HepG2 (cell line): ENCODE data around the gene GPATCH2. TPM values are rescaled to one million over a fixed set of nuclear protein-coding genes. Genes with fewer than 3 reads are reported as not detected.

ENCODE experiments used
- ATAC-seq: fragments of 200-7000 bp; cut with Tn5 transposase; 3 replicates; pipeline ENCODE4 v1.9.1; 2020; ENCODE audit warnings: mild to moderate bottlenecking, moderate library complexity
- BruUV-seq: library from RNA; stranded (reverse); fragments of 400-500 nt; replicated peaks from 2 replicates; lab custom pipeline; 2021; lab: Mats Ljungman, UMichigan
- CTCF ChIA-PET: fragments of 300-600 bp; formaldehyde crosslinking; extraction: SDS; loops from one replicate; lab custom pipeline; 2021; ENCODE audit warnings: low total read pairs, inconsistent platforms, low intra/inter-chr PET ratio; lab: Yijun Ruan, JAX
- POLR2A ChIA-PET: fragments of 350-600 bp; sonication (Branson Sonifier 250); formaldehyde crosslinking; loops from one replicate; lab custom pipeline; 2020; ENCODE audit warnings: antibody characterized with exemption, inconsistent platforms; lab: Yijun Ruan, JAX
- DNase-seq: peaks from one replicate; pipeline ENCODE4 v3.0.0-alpha.2; 2015; ENCODE audit warnings: low spot score
- FAIRE-seq: peaks from 3 replicates; lab custom pipeline; 2011; peaks lifted over from hg19 to GRCh38; lab: Jason Lieb, UNC
- H2AFZ ChIP-seq: one replicate; pipeline ENCODE4 v1.6.1; 2011; ENCODE audit warnings: low read length, inconsistent platforms
- H3K27ac ChIP-seq: fragments of 300-600 bp; 3 replicates; pipeline ENCODE4 v1.8.0; 2011; ENCODE audit warnings: mixed run types, mild to moderate bottlenecking, mixed read lengths, low read length, inconsistent platforms; ENCODE audit not compliant: insufficient read depth; ENCODE audit errors: extremely low read length
- H3K27me3 ChIP-seq, 2 experiments: fragments of 200-600 bp in 1 of 2; 2 replicates in 1 of 2; 3 replicates in 1 of 2; pipeline versions ENCODE4 v1.6.0 to v1.8.0; 2011; ENCODE audit warnings: low read length in 2 of 2, mild to moderate bottlenecking in 2 of 2, moderate library complexity in 2 of 2, inconsistent platforms in 1 of 2; ENCODE audit not compliant: insufficient read depth in 2 of 2, control insufficient read depth in 1 of 2
- H3K36me3 ChIP-seq, 2 experiments: fragments of 200-600 bp in 1 of 2; replicated peaks in 1 of 2; 2 replicates in 1 of 2; 3 replicates in 1 of 2; pipeline versions ENCODE4 v1.5.1 to v1.8.0; 2011; ENCODE audit warnings: low read length in 2 of 2, inconsistent platforms in 1 of 2; ENCODE audit not compliant: insufficient read depth in 2 of 2, control insufficient read depth in 1 of 2
- H3K4me1 ChIP-seq: 2 replicates; pipeline ENCODE4 v1.5.1; 2012; ENCODE audit warnings: low read length, inconsistent platforms; ENCODE audit not compliant: insufficient read depth
- H3K4me2 ChIP-seq: 2 replicates; pipeline ENCODE4 v1.6.0; 2011; ENCODE audit warnings: low read depth, low read length, inconsistent platforms
- H3K4me3 ChIP-seq, 3 experiments: fragments of 200-600 bp in 1 of 3; sonication (generic), shearing (Covaris generic) in 1 of 3; replicated peaks in 1 of 3; 2 replicates each; pipeline ENCODE4 v1.5.1; 2011 to 2016; ENCODE audit warnings: low read length in 3 of 3, inconsistent platforms in 2 of 3, low read depth in 2 of 3, mild to moderate bottlenecking in 2 of 3, control low read depth in 1 of 3, mixed read lengths in 1 of 3; ENCODE audit not compliant: insufficient read depth in 1 of 3
- H3K79me2 ChIP-seq: one replicate; pipeline ENCODE4 v1.6.1; 2011; ENCODE audit warnings: low read length, inconsistent platforms; ENCODE audit not compliant: insufficient read depth
- H3K9ac ChIP-seq: 2 replicates; pipeline ENCODE4 v1.6.0; 2011; ENCODE audit warnings: mild to moderate bottlenecking, low read depth, low read length, inconsistent platforms; ENCODE audit not compliant: insufficient read depth
- H3K9me3 ChIP-seq: 2 replicates; pipeline ENCODE4 v1.5.1; 2012; ENCODE audit warnings: mild to moderate bottlenecking, low read length
- H4K20me1 ChIP-seq: 2 replicates; pipeline ENCODE4 v1.6.0; 2011; ENCODE audit warnings: inconsistent platforms, mild to moderate bottlenecking, low read length, moderate library complexity; ENCODE audit not compliant: insufficient read depth
- HOXD1 ChIP-seq: sonication (generic); formaldehyde crosslinking; IDR thresholded peaks from 2 replicates; pipeline ENCODE4 v1.5.0; 2020; ENCODE audit warnings: missing genetic modification reagents
- NBN ChIP-seq: fragments of 450-650 bp; conservative IDR thresholded peaks from 2 replicates; pipeline ENCODE4 v1.6.1; 2017
- PLRG1 ChIP-seq: fragments of 450-650 bp; conservative IDR thresholded peaks from 2 replicates; pipeline ENCODE4 v1.6.1; 2016
- RBAK ChIP-seq: sonication (generic); formaldehyde crosslinking; IDR thresholded peaks from 2 replicates; pipeline ENCODE4 v1.5.1; 2020; ENCODE audit warnings: mild to moderate bottlenecking, missing genetic modification reagents
- TMF1 ChIP-seq: sonication (generic); formaldehyde crosslinking; IDR thresholded peaks from 2 replicates; pipeline ENCODE4 v1.8.1; 2022; ENCODE audit warnings: low read depth, missing genetic modification reagents
- ZFY ChIP-seq: sonication (generic); formaldehyde crosslinking; IDR thresholded peaks from 2 replicates; pipeline ENCODE4 v1.4.0; 2020; ENCODE audit warnings: missing genetic modification reagents
- ZNF136 ChIP-seq: sonication (generic); formaldehyde crosslinking; IDR thresholded peaks from 2 replicates; pipeline ENCODE4 v1.8.1; 2022; ENCODE audit warnings: low read depth, mild to moderate bottlenecking, moderate library complexity, missing genetic modification reagents
- ZNF3 ChIP-seq: IDR thresholded peaks from 2 replicates; pipeline ENCODE4 v1.7.0; 2017; ENCODE audit warnings: inconsistent platforms
- ZNF530 ChIP-seq: sonication (generic); formaldehyde crosslinking; IDR thresholded peaks from 2 replicates; pipeline ENCODE4 v1.5.0; 2020; ENCODE audit warnings: low read depth, mild to moderate bottlenecking, missing genetic modification reagents
- ZNF589 ChIP-seq: sonication (generic); formaldehyde crosslinking; conservative IDR thresholded peaks from 2 replicates; pipeline ENCODE4 v1.8.0; 2022; ENCODE audit warnings: mild to moderate bottlenecking, moderate library complexity, missing genetic modification reagents
- WGBS: methylation state at CpG from one replicate; pipeline ENCODE4 v1.1.6; 2017; ENCODE audit warnings: low lambda C conversion rate; 5-methylcytosine and 5-hydroxymethylcytosine counted together
- in situ Hi-C: cut with HindIII; loops from 2 replicates; pipeline ENCODE4 v1.10.0; 2017; ENCODE audit warnings: low pct_unique_long_range_greater_than_20kb; ENCODE audit not compliant: extremely low pct_ligation_motif_present
- intact Hi-C: fragments of 100-400 bp; cut with micrococcal nuclease; formaldehyde crosslinking; loops from one replicate; pipeline ENCODE4 v1.10.0; 2022; ENCODE audit not compliant: unreplicated experiment
- polyA plus RNA-seq, 8 experiments: library from polyadenylated mRNA; depleted of rRNA in 3 of 8; stranded (reverse) in 7 of 8; unstranded in 1 of 8; fragments of >200 nt; fragmentation: Illumina TruSeq in 4 of 8; extraction: Trizol in 4 of 8; gene quantifications; 2 replicates each; pipeline versions ENCODE4 v1.2.1 to v1.2.3, GENCODE V29; 2011 to 2016; ENCODE audit warnings: low read depth in 4 of 8, missing spikeins in 1 of 8, mixed read lengths in 1 of 8; ENCODE audit not compliant: insufficient read depth in 1 of 8
- total RNA-seq, 5 experiments: library from RNA; depleted of rRNA; stranded (reverse); fragments of >200 nt; fragmentation: Illumina TruSeq; extraction: Trizol; gene quantifications; 2 replicates each; pipeline ENCODE4 v1.2.3, GENCODE V29; 2016; ENCODE audit warnings: low read depth in 1 of 5
- TF ChIP-seq, protein P1 (sequence below): sonication (generic); formaldehyde crosslinking; IDR thresholded peaks from 2 replicates; pipeline ENCODE4 v1.9.0; 2021; ENCODE audit warnings: missing genetic modification reagents, mild to moderate bottlenecking, borderline replicate concordance
- TF ChIP-seq, protein P2 (sequence below): sonication (generic); formaldehyde crosslinking; IDR thresholded peaks from 2 replicates; pipeline ENCODE4 v1.4.0; 2020; ENCODE audit warnings: missing genetic modification reagents, borderline replicate concordance
- TF ChIP-seq, protein P3 (sequence below): sonication (generic); formaldehyde crosslinking; IDR thresholded peaks from 2 replicates; pipeline ENCODE4 v1.4.0; 2020; ENCODE audit warnings: missing genetic modification reagents

Gene GPATCH2
- total and polyA plus RNA-seq, 2 of the 13 experiments (the other 11 are each of a cell fraction or from before 2014, with no cell fraction given) = 3.5 to 15.7 TPM

GRCh38 chr1:217456261-217456660, 174.6 kb downstream of the GPATCH2 start:
- WGBS = 70% methylated on average over 2 of the region's 2 CpGs
- intact Hi-C loops (no loop called here), in situ Hi-C loops (no loop called here)
- Histone ChIP-seq H3K79me2 (no peaks in the 10 kb centered on the region), H4K20me1 (no peaks in the 10 kb centered on the region), H3K27ac (no peak overlapping the region), H2AFZ (no peak overlapping the region), H3K36me3 (no peaks in the 10 kb centered on the region), H3K9me3 (no peaks in the 10 kb centered on the region), H3K4me2 (no peak overlapping the region), H3K9ac (no peak overlapping the region), H3K27me3 (no peaks in the 10 kb centered on the region), H3K4me3 (no peak overlapping the region), H3K4me1 (no peaks in the 10 kb centered on the region)
- DNase-seq (no peak), ATAC-seq (no peak), FAIRE-seq (no peak)
- no TSS peak for BruUV-seq
- TF ChIP-seq ZNF530 = no peak
- TF ChIP-seq ZFY (CRISPR knock-in tag) = no peak
- no peak for TF ChIP-seq RBAK (CRISPR knock-in tag)
- no peak for TF ChIP-seq PLRG1
- no peak for TF ChIP-seq HOXD1 (CRISPR knock-in tag)
- TF ChIP-seq, protein P1, sequence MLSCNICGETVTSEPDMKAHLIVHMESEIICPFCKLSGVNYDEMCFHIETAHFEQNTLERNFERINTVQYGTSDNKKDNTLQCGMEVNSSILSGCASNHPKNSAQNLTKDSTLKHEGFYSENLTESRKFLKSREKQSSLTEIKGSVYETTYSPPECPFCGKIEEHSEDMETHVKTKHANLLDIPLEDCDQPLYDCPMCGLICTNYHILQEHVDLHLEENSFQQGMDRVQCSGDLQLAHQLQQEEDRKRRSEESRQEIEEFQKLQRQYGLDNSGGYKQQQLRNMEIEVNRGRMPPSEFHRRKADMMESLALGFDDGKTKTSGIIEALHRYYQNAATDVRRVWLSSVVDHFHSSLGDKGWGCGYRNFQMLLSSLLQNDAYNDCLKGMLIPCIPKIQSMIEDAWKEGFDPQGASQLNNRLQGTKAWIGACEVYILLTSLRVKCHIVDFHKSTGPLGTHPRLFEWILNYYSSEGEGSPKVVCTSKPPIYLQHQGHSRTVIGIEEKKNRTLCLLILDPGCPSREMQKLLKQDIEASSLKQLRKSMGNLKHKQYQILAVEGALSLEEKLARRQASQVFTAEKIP (CRISPR knock-in tag) = no peak
- TF ChIP-seq, protein P2, sequence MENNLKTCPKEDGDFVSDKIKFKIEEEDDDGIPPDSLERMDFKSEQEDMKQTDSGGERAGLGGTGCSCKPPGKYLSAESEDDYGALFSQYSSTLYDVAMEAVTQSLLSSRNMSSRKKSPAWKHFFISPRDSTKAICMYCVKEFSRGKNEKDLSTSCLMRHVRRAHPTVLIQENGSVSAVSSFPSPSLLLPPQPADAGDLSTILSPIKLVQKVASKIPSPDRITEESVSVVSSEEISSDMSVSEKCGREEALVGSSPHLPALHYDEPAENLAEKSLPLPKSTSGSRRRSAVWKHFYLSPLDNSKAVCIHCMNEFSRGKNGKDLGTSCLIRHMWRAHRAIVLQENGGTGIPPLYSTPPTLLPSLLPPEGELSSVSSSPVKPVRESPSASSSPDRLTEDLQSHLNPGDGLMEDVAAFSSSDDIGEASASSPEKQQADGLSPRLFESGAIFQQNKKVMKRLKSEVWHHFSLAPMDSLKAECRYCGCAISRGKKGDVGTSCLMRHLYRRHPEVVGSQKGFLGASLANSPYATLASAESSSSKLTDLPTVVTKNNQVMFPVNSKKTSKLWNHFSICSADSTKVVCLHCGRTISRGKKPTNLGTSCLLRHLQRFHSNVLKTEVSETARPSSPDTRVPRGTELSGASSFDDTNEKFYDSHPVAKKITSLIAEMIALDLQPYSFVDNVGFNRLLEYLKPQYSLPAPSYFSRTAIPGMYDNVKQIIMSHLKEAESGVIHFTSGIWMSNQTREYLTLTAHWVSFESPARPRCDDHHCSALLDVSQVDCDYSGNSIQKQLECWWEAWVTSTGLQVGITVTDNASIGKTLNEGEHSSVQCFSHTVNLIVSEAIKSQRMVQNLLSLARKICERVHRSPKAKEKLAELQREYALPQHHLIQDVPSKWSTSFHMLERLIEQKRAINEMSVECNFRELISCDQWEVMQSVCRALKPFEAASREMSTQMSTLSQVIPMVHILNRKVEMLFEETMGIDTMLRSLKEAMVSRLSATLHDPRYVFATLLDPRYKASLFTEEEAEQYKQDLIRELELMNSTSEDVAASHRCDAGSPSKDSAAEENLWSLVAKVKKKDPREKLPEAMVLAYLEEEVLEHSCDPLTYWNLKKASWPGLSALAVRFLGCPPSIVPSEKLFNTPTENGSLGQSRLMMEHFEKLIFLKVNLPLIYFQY (CRISPR knock-in tag) = no peak
- no peak for TF ChIP-seq ZNF3 (CRISPR knock-in tag)
- TF ChIP-seq NBN = no peak
- TF ChIP-seq ZNF136 (CRISPR knock-in tag) = no peak
- TF ChIP-seq ZNF589 (CRISPR knock-in tag) = no peak
- TF ChIP-seq, protein P3, sequence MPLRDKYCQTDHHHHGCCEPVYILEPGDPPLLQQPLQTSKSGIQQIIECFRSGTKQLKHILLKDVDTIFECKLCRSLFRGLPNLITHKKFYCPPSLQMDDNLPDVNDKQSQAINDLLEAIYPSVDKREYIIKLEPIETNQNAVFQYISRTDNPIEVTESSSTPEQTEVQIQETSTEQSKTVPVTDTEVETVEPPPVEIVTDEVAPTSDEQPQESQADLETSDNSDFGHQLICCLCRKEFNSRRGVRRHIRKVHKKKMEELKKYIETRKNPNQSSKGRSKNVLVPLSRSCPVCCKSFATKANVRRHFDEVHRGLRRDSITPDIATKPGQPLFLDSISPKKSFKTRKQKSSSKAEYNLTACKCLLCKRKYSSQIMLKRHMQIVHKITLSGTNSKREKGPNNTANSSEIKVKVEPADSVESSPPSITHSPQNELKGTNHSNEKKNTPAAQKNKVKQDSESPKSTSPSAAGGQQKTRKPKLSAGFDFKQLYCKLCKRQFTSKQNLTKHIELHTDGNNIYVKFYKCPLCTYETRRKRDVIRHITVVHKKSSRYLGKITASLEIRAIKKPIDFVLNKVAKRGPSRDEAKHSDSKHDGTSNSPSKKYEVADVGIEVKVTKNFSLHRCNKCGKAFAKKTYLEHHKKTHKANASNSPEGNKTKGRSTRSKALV (CRISPR knock-in tag) = no peak
- TF ChIP-seq TMF1 = no peak
- CTCF ChIA-PET = no interaction called here
- POLR2A ChIA-PET = no interaction called here
